ENCODE data around the gene KIF18B. TPM values are rescaled to one million over a fixed set of nuclear protein-coding genes. Genes with fewer than 3 reads are reported as not detected.

The KIF18B gene
- total and polyA plus RNA-seq, 10 of the 15 experiments (the other 5 are each of a cell fraction or from before 2014, with no cell fraction given), result 2.8 to 46.2 (median 20.5) TPM

DNA sequence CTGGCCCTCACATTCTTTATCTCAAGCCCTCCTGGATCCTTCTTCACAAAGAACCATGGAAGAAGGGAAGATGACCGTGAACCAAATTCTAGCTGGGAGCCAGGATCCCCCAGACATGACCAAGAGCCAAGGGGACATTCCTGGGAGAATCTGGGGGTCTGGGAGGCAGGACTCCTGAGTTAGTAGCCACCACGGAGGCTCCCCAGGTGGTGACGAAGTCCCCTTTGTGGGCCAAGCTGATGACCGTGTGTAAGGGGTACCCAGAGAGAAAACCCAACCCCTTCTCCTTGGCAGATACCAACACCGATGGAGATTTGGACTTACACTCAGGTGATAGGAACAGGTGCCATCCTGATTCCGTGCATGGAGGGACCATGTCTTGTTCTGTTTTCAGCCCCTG is 25.4 kb downstream of the KIF18B start:
- ChIA-PET POLR2A (interaction anchor here (0.5 to 2.5 kb wide), 2 partner anchors 100 to 778 kb away, joined by 5 to 10 read pairs; no protein-coding TSS in a partner anchor), RAD21 (ENCODE audit: unreplicated experiment) (interaction anchor here (4.6 kb wide), 1 partner anchor 98 kb away, joined by 82 read pairs; no protein-coding TSS in a partner anchor), SMC1A (ENCODE audit: uncharacterized antibody, unreplicated experiment) (interaction anchor here (0.9 to 6.5 kb wide), 2 partner anchors 98 to 126 kb away, joined by 3 to 90 read pairs; no protein-coding TSS in a partner anchor), CTCF (interaction anchor here (0.9 to 6.9 kb wide), 11 partner anchors 9 to 209 kb away, joined by 3 to 156 read pairs (median 6); partner anchors contain the start of genes ACBD4 and PLCD3)
- TF ChIP-seq BACH1 (IDR thresholded peaks at IDR 0.05; ENCODE audit: borderline replicate concordance) (no peak), CREB1 (IDR thresholded peaks at IDR 0.05; ENCODE audit: low read depth) (no peak), NBN (IDR thresholded peaks at IDR 0.05) (no peak), ZNF217 (IDR thresholded peaks at IDR 0.05) (no peak), SMAD1 (IDR thresholded peaks at IDR 0.05; ENCODE audit: low read depth, partially characterized antibody) (no peak), KLF5 (IDR thresholded peaks at IDR 0.05; ENCODE audit: partially characterized antibody) (no peak), ZNF622 (IDR thresholded peaks at IDR 0.05) (no peak), SREBF1 (IDR thresholded peaks at IDR 0.05; ENCODE audit: low read length) (no peak), NFYA (IDR thresholded peaks at IDR 0.05; ENCODE audit: borderline replicate concordance, low read depth, low read length) (no peak), FOXM1 (IDR thresholded peaks at IDR 0.05; ENCODE audit: low read depth, low read length) (no peak)
- TF ChIP-seq, protein P1, sequence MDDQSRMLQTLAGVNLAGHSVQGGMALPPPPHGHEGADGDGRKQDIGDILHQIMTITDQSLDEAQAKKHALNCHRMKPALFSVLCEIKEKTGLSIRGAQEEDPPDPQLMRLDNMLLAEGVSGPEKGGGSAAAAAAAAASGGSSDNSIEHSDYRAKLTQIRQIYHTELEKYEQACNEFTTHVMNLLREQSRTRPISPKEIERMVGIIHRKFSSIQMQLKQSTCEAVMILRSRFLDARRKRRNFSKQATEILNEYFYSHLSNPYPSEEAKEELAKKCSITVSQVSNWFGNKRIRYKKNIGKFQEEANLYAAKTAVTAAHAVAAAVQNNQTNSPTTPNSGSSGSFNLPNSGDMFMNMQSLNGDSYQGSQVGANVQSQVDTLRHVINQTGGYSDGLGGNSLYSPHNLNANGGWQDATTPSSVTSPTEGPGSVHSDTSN (IDR thresholded peaks at IDR 0.05; ENCODE audit: insufficient replicate concordance, low read depth, low read length), result no peak
- TF ChIP-seq, protein P2, sequence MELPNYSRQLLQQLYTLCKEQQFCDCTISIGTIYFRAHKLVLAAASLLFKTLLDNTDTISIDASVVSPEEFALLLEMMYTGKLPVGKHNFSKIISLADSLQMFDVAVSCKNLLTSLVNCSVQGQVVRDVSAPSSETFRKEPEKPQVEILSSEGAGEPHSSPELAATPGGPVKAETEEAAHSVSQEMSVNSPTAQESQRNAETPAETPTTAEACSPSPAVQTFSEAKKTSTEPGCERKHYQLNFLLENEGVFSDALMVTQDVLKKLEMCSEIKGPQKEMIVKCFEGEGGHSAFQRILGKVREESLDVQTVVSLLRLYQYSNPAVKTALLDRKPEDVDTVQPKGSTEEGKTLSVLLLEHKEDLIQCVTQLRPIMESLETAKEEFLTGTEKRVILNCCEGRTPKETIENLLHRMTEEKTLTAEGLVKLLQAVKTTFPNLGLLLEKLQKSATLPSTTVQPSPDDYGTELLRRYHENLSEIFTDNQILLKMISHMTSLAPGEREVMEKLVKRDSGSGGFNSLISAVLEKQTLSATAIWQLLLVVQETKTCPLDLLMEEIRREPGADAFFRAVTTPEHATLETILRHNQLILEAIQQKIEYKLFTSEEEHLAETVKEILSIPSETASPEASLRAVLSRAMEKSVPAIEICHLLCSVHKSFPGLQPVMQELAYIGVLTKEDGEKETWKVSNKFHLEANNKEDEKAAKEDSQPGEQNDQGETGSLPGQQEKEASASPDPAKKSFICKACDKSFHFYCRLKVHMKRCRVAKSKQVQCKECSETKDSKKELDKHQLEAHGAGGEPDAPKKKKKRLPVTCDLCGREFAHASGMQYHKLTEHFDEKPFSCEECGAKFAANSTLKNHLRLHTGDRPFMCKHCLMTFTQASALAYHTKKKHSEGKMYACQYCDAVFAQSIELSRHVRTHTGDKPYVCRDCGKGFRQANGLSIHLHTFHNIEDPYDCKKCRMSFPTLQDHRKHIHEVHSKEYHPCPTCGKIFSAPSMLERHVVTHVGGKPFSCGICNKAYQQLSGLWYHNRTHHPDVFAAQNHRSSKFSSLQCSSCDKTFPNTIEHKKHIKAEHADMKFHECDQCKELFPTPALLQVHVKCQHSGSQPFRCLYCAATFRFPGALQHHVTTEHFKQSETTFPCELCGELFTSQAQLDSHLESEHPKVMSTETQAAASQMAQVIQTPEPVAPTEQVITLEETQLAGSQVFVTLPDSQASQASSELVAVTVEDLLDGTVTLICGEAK (IDR thresholded peaks at IDR 0.05; ENCODE audit: borderline replicate concordance), result no peak
- TF ChIP-seq, protein P3, sequence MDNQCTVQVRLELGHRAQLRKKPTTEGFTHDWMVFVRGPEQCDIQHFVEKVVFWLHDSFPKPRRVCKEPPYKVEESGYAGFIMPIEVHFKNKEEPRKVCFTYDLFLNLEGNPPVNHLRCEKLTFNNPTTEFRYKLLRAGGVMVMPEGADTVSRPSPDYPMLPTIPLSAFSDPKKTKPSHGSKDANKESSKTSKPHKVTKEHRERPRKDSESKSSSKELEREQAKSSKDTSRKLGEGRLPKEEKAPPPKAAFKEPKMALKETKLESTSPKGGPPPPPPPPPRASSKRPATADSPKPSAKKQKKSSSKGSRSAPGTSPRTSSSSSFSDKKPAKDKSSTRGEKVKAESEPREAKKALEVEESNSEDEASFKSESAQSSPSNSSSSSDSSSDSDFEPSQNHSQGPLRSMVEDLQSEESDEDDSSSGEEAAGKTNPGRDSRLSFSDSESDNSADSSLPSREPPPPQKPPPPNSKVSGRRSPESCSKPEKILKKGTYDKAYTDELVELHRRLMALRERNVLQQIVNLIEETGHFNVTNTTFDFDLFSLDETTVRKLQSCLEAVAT (IDR thresholded peaks at IDR 0.05), result no peak
- TF ChIP-seq, protein P4, sequence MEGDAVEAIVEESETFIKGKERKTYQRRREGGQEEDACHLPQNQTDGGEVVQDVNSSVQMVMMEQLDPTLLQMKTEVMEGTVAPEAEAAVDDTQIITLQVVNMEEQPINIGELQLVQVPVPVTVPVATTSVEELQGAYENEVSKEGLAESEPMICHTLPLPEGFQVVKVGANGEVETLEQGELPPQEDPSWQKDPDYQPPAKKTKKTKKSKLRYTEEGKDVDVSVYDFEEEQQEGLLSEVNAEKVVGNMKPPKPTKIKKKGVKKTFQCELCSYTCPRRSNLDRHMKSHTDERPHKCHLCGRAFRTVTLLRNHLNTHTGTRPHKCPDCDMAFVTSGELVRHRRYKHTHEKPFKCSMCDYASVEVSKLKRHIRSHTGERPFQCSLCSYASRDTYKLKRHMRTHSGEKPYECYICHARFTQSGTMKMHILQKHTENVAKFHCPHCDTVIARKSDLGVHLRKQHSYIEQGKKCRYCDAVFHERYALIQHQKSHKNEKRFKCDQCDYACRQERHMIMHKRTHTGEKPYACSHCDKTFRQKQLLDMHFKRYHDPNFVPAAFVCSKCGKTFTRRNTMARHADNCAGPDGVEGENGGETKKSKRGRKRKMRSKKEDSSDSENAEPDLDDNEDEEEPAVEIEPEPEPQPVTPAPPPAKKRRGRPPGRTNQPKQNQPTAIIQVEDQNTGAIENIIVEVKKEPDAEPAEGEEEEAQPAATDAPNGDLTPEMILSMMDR (IDR thresholded peaks at IDR 0.05 in 2 of 3, conservative IDR thresholded peaks at IDR 0.05 in 1 of 3; ENCODE audit: control insufficient read depth in 2 of 3, extremely low read depth in 1 of 3, insufficient read depth in 1 of 3, low read depth in 3 of 3, low read length in 3 of 3), result no peak
- no peaks in the 10 kb centered on the region for H4K20me1 ChIP-seq (ENCODE audit: control insufficient read depth, insufficient read depth)
- DNase-seq (ENCODE audit: low read depth, low spot score) (no peak), FAIRE-seq (no peak), ATAC-seq (no peak)
- no peaks in the 10 kb centered on the region for H3K79me2 ChIP-seq (ENCODE audit: control insufficient read depth, insufficient read depth, low read length)
- no peaks in the 10 kb centered on the region for H3K9me3 ChIP-seq (replicated peaks; ENCODE audit: control insufficient read depth, insufficient read depth, low read length)
- no peak overlapping the region for H2AFZ ChIP-seq (ENCODE audit: control insufficient read depth, low read depth, low read length)
- peaks cover 0 to 3% of the 10 kb centered on the region in 2 experiments; a peak in 1 of 4 replicates for H3K27me3 ChIP-seq (replicated peaks in 1 of 2; ENCODE audit: control insufficient read depth in 2 of 2, insufficient read depth in 2 of 2, low read length in 1 of 2)
- BruUV-seq (replicated peaks), result no TSS peak
- 44% methylated on average over 6 of the region's 6 CpGs for WGBS (ENCODE audit: insufficient coverage, insufficient replicate concordance, low lambda C conversion rate, missing lambda C conversion rate)
- peaks cover 12% of the 10 kb centered on the region for H3K4me1 ChIP-seq (ENCODE audit: control insufficient read depth, insufficient read depth, low read length)
- intact Hi-C loops (cut with micrococcal nuclease; ENCODE audit: unreplicated experiment), result loop anchor here (5.0 kb wide), 1 partner anchor 190 kb away; no protein-coding TSS in a partner anchor
- no peak overlapping the region for H3K4me3 ChIP-seq
- H3K36me3 ChIP-seq (ENCODE audit: control insufficient read depth in 2 of 2, insufficient read depth in 2 of 2, low read length in 1 of 2), result peaks cover 10 to 13% of the 10 kb centered on the region in 2 experiments; a peak in 3 of 4 replicates
- no peak overlapping the region for H3K9ac ChIP-seq (ENCODE audit: control insufficient read depth, insufficient read depth, low read length)
- no peak overlapping the region for H3K27ac ChIP-seq (ENCODE audit: control insufficient read depth, insufficient read depth)
- H3K4me2 ChIP-seq (ENCODE audit: control insufficient read depth, insufficient read depth), result no peak overlapping the region
- in situ Hi-C loops (cut with MboI), result loop anchor here (10.0 kb wide), 2 partner anchors 103 to 183 kb away; no protein-coding TSS in a partner anchor

All from GM12878 (cell line).